GM20431 (cell line): ENCODE measurements around the gene ACAN.

Source experiments
- in situ Hi-C: fragments of 300-500 bp; cut with MseI, MboI; formaldehyde crosslinking; loops from one replicate; pipeline ENCODE4 v1.15.0; 2020; ENCODE audit warnings: low sequenced_read_pairs; ENCODE audit not compliant: unreplicated experiment

ACAN gene

GRCh38 chr15:88803241-88803919 lies at the start of gene ACAN:
Gene ACAN, plus strand, starts transcription at chr15:88803436. Its CDS starts 32,771 bp downstream, at chr15:88836207.
- in situ Hi-C loops = no loop called here

DNA sequence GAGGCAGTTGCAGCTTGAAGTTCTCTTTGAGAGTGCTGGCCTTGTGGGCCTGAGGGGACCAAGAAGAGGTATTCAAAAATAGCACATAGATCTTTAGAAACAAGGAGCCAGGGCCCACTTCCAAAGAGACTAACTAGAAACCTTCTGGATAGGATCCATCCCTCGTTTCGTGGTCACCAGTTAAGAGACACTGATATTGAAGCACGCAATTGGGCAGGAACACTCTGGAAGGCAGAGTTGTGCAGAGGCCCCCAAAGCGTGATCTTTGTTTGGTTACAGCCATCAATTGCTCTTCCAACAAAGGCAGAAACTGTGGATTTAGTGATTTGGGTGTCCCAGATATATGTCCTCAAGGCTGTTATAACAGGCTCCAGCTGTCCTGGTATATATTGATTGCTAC lies 46.7 kb upstream of the ACAN start:
- in situ Hi-C loops = no loop called here

DNA sequence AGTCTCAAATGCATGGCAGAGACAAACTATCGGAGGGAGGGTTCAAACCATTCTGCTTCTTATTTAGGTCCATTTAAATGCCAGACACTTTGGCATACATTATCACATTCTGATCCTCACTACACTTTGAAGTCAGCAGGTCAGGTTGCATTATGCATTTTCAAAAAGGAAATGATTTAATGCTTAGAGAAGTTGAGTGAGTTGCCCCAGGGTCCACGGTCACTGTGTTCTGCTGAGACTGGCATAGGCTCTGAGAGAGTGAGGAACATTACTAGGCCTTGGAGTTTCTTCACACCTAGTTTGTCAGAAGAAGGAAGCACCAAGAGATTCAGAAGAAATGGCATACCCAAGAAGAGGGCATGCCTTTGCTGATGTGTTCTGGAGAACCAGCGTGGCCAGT lies 46.3 kb upstream of the ACAN start:
- in situ Hi-C loops = no loop called here

- in situ Hi-C loops = no loop called here
Measured at GRCh38 chr15:88759872-88760271, 43.4 kb upstream of the ACAN start.

GRCh38 chr15:88764448-88764847 lies 38.8 kb upstream of the ACAN start:
- in situ Hi-C loops = no loop called here

- in situ Hi-C loops = no loop called here
Measured at GRCh38 chr15:88765212-88765611, 38.0 kb upstream of the ACAN start.

DNA sequence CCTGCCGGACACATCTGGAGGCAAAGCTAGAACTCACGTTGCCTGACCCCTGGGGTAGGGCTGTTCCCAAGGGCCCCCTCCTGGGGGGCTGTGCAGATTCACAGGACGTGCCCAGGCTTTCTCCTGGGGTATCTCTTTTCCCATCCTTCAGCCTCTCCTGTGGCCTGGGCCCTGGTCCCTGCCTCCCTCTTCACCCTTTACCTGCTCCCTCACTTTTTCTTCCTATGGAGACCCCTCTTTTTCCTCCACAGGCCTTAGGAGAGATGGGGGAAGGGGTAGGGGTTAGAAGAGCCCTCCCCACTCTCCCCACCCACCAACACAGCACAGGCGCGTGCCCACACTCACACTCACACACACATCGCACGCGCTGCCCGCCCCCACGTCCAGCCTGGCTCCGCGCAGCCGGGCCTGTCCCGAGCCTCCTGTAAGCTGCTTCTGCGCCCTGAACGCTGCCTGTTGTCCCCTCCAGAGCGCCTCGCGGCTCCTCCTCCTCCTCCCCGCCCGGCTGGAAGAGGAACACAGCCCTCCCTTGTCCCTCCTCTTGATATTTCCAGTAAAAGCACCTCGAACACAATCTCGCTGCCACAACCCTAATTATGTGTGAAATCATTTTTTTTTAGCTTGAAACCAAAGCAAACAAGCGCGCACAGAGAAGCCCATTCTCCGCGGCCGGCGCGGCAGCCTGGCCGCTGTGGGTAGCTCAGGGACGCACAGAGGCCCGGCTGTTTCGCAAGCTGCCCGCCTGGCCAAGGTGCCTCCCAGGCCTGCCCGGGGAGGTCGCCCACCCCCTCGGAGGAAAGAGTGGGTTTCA lies 33.9 kb upstream of the ACAN start:
- in situ Hi-C loops = no loop called here

DNA sequence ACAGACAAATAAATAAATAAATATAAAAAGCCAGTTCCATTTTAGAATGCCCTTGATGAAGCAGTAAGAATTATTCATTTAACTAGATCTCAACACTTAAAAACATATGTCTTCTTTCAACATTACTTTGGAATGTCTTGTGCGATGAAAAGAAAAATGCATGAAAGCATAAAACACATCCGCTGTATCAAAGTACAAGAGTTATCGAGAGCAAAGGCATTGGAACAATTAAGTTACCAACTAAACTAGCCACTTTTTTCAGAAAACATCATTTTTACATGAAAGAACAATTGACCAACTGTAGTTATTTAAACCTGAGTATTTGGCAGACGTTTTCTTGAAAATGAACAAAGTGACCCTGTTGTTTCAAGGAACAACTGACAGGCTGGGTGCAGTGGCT lies 27.5 kb upstream of the ACAN start:
- in situ Hi-C loops = no loop called here

GRCh38 chr15:88776646-88777045 lies 26.6 kb upstream of the ACAN start:
- in situ Hi-C loops = no loop called here

- in situ Hi-C loops = no loop called here
Measured at GRCh38 chr15:88779944-88780343, 23.3 kb upstream of the ACAN start.

GRCh38 chr15:88782465-88782864 lies 20.8 kb upstream of the ACAN start:
- in situ Hi-C loops = no loop called here

DNA sequence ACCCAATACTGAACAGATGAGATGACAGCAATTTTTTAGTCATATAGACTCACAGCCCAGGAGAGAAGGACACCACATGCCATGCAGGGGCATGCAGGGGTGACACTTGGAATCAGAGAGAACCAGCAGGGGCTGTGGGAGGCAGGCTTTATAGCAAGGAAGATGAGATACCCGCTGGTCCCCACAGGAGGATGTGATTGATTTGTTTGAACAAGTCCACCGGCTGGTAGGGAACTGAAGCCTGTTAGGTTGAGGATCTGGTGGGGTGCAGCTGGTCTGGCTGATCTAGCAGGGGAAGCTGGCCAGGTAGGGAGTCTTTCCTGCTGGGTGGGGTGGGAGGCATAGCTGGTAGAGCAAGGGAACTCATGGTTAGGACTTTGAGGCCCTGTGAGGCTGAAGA lies 18.0 kb upstream of the ACAN start:
- in situ Hi-C loops = no loop called here

- in situ Hi-C loops = no loop called here
Measured at GRCh38 chr15:88788036-88788435, 15.2 kb upstream of the ACAN start.

DNA sequence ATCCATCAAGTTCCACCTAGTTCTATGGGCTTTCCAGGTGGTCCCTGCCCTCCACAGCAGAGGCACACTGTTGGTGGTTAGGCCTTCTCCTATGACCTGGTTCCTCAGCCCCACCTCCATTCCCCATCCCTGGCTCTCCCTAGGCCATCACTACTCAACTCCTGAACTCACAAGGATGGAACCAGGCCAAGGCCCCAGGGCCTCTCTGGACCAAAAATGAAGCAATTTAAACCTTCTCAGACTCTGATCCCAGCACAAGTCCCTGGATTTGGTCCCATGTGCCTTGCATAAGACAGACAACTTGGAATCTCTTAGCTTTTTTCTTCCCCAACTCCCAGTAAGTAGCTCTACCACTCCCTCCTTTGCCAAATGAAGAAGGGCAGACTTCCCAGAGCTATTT lies 14.4 kb upstream of the ACAN start:
- in situ Hi-C loops = no loop called here

DNA sequence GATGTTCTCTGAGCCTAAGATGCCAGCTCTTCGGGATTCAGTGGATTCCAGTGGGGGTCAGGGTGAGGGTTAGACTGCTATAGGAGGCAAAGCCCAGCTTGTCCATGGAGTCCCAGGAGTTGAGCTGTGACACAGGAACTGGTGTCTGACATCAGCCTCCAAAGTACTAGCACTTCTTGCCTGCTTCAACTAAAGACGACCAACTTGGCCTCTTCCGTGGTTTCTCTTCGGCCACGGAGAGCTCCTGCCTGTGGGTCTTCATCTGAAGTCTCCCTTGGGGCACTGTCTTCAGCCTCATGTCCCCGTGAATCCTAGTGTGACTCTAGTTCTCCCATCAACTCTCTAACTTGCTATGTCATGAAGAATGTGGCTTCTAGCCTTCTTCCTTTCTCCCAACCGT lies 12.8 kb upstream of the ACAN start:
- in situ Hi-C loops = no loop called here

DNA sequence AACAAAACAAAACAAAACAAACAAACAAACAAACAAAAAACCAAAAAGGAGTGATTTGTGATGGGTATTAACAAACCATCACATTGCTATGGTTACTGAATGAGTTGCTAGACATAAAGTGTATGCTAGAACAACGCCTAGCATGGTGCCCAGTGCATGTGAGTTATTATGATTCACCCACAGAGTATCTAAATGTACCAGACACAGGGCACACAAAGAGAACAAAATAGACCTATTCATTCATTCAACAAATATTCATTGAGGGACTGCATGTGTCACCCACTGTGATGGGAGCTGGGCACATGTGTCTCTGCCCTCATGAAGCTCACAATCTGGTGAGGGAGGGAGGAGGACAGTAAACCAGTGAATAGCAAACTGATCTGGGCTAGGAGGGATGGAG lies 11.6 kb upstream of the ACAN start:
- in situ Hi-C loops = no loop called here

GRCh38 chr15:88792342-88793282 lies 10.6 kb upstream of the ACAN start:
- in situ Hi-C loops = no loop called here

DNA sequence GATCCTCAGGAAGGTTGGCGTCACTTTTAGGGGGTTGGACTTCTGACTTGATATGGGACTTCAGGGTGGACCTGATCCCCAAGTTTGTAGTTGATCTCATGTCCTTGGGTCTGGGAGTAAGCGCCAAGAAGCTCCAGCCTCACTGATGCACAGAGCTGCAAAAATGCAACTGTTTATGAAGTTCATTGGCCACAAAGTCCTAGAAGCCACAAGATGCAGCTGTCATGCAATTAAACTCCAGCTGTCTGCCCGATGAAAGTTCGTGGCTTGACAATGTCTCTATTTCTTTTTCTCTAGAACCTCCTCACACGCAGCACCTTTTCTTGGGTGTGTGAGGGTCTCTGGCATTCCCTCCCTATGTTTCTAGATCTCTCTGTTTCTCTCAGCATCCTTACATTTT lies 9.2 kb upstream of the ACAN start:
- in situ Hi-C loops = no loop called here

GRCh38 chr15:88797663-88798339 lies 5.4 kb upstream of the ACAN start:
- in situ Hi-C loops = no loop called here

DNA sequence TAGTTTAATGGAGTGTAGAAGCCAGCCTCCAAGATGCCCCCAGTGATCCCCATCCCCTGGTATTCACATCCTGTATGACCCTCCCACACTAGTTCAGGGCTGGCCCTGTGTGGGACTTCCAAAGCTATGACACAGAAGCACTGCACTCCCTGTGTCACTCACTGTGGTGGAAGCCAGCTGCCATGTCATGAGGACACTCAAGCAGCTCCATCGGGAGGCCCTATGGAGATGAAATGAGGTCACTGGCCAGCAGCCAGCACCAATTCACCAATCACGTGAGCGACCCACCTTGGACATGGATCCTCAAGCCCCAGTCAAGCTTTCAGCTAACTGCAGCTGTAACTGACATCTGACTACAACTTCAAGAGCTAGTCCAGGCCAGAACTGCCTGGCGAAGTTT lies 3.9 kb upstream of the ACAN start:
- in situ Hi-C loops = no loop called here
